PC-9 (cell line): ENCODE results near the gene CPE. TPM values are rescaled to one million over a fixed set of nuclear protein-coding genes. Genes with fewer than 3 reads are reported as not detected.

Source experiments
- BruUV-seq: library from RNA; stranded (reverse); fragments of 400-500 nt; replicated peaks from 2 replicates; lab custom pipeline; 2021; lab: Mats Ljungman, UMichigan
- CTCF ChIA-PET: fragments of 300-600 bp; sonication (Branson Sonifier 250); formaldehyde crosslinking; loops from one replicate; lab custom pipeline; 2022; ENCODE audit warnings: antibody characterized with exemption; lab: Charles Lee
- POLR2A ChIA-PET: fragments of 300-600 bp; sonication (Branson Sonifier 250); formaldehyde crosslinking; loops from one replicate; lab custom pipeline; 2022; ENCODE audit warnings: antibody characterized with exemption; ENCODE audit not compliant: unreplicated experiment; lab: Charles Lee
- DNase-seq, 2 experiments: peaks; one replicate each; pipeline versions ENCODE4 v3.0.0 to v3.0.0-alpha.2; 2015 to 2022; ENCODE audit warnings: mixed read lengths in 1 of 2
- H2AFZ ChIP-seq: fragments of 200-600 bp; sonication (generic); 2 replicates; pipeline ENCODE4 v1.8.1; 2017; ENCODE audit warnings: antibody characterized with exemption
- H3F3A ChIP-seq: fragments of 200-600 bp; sonication (generic); 2 replicates; pipeline ENCODE4 v1.8.1; 2017; ENCODE audit warnings: antibody characterized with exemption, mild to moderate bottlenecking, low read depth; ENCODE audit not compliant: insufficient read depth
- H3K27ac ChIP-seq: fragments of 200-600 bp; sonication (generic); 2 replicates; pipeline ENCODE4 v1.6.1; 2016; ENCODE audit warnings: mixed run types
- H3K27me3 ChIP-seq: fragments of 200-600 bp; sonication (generic); 2 replicates; pipeline ENCODE4 v1.6.1; 2016; ENCODE audit warnings: low read depth, mixed run types; ENCODE audit not compliant: insufficient read depth
- H3K36me3 ChIP-seq: fragments of 200-600 bp; sonication (generic); 2 replicates; pipeline ENCODE4 v1.6.1; 2016; ENCODE audit warnings: low read depth, mixed run types
- H3K4me1 ChIP-seq: fragments of 200-600 bp; sonication (generic); replicated peaks from 2 replicates; pipeline ENCODE4 v1.6.1; 2016; ENCODE audit warnings: mixed run types; ENCODE audit not compliant: insufficient read depth
- H3K4me2 ChIP-seq: fragments of 200-600 bp; sonication (generic); 2 replicates; pipeline ENCODE4 v1.6.1; 2017; ENCODE audit warnings: mixed run types
- H3K4me3 ChIP-seq: fragments of 200-600 bp; sonication (generic); 2 replicates; pipeline ENCODE4 v1.6.1; 2016; ENCODE audit warnings: mixed run types
- H3K79me2 ChIP-seq: fragments of 200-600 bp; sonication (generic); 2 replicates; pipeline ENCODE4 v1.6.1; 2017; ENCODE audit warnings: low read depth, mixed run types
- H3K9me2 ChIP-seq: fragments of 200-600 bp; sonication (generic); 2 replicates; pipeline ENCODE4 v1.8.1; 2017; ENCODE audit warnings: mild to moderate bottlenecking; ENCODE audit not compliant: insufficient read depth
- H3K9me3 ChIP-seq: fragments of 200-600 bp; sonication (generic); 2 replicates; pipeline ENCODE4 v1.8.1; 2016; ENCODE audit warnings: low read depth; ENCODE audit not compliant: insufficient read depth
- H4K20me1 ChIP-seq: fragments of 200-600 bp; sonication (generic); 2 replicates; pipeline ENCODE4 v1.8.1; 2017; ENCODE audit not compliant: insufficient read depth
- EZH2 ChIP-seq: fragments of 200-600 bp; sonication (generic); IDR thresholded peaks from 2 replicates; pipeline ENCODE4 v1.8.0; 2017; ENCODE audit warnings: antibody characterized with exemption, low read depth
- intact Hi-C: fragments of 100-400 bp; cut with micrococcal nuclease; formaldehyde crosslinking; loops from one replicate; pipeline ENCODE4 v1.10.0; 2022; ENCODE audit not compliant: unreplicated experiment
- total RNA-seq: library from RNA; stranded (reverse); gene quantifications from 2 replicates; pipeline ENCODE4 v1.2.3, GENCODE V29; 2021
- TF ChIP-seq, protein P1 (sequence below): fragments of 200-600 bp; sonication (generic); conservative IDR thresholded peaks from 2 replicates; pipeline ENCODE4 v1.6.1; 2017; ENCODE audit warnings: mixed run types, antibody characterized with exemption, mild to moderate bottlenecking, moderate library complexity

The CPE gene
- total RNA-seq, 1 experiment from 2014 or later: 1.3 TPM

DNA sequence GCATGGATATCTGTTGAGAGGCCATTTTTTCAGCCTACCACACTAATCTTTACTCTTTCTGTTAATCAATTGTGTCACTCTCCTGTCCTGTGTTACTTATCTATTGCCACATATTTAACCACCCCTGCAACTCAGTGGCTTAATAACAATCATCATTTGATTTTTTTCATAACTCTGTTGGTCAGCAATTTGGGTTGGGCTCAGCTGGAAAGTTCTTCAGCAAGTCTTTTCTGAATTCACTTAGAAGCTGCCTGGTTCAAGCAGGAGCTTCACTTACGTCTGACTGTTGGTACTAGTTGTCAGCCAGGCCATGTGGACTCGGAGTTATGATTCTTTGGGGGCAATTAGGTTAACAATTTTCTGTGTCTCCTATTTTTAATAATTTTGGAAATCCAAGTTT lies 50.1 kb downstream of the CPE start:
- Histone ChIP-seq H3F3A (no peaks in the 10 kb centered on the region), H3K27ac (no peak overlapping the region), H4K20me1 (no peaks in the 10 kb centered on the region), H3K79me2 (no peaks in the 10 kb centered on the region), H3K36me3 (no peaks in the 10 kb centered on the region), H2AFZ (no peak overlapping the region), H3K4me2 (no peak overlapping the region), H3K9me2 (no peaks in the 10 kb centered on the region), H3K27me3 (no peaks in the 10 kb centered on the region), H3K9me3 (no peaks in the 10 kb centered on the region), H3K4me1 (no peaks in the 10 kb centered on the region), H3K4me3 (no peak overlapping the region)
- no peak for DNase-seq
- no TSS peak for BruUV-seq
- intact Hi-C loops: no loop called here
- TF ChIP-seq EZH2: no peak
- TF ChIP-seq, protein P1, sequence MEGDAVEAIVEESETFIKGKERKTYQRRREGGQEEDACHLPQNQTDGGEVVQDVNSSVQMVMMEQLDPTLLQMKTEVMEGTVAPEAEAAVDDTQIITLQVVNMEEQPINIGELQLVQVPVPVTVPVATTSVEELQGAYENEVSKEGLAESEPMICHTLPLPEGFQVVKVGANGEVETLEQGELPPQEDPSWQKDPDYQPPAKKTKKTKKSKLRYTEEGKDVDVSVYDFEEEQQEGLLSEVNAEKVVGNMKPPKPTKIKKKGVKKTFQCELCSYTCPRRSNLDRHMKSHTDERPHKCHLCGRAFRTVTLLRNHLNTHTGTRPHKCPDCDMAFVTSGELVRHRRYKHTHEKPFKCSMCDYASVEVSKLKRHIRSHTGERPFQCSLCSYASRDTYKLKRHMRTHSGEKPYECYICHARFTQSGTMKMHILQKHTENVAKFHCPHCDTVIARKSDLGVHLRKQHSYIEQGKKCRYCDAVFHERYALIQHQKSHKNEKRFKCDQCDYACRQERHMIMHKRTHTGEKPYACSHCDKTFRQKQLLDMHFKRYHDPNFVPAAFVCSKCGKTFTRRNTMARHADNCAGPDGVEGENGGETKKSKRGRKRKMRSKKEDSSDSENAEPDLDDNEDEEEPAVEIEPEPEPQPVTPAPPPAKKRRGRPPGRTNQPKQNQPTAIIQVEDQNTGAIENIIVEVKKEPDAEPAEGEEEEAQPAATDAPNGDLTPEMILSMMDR: no peak
- ChIA-PET POLR2A (no interaction called here), CTCF (no interaction called here)

DNA sequence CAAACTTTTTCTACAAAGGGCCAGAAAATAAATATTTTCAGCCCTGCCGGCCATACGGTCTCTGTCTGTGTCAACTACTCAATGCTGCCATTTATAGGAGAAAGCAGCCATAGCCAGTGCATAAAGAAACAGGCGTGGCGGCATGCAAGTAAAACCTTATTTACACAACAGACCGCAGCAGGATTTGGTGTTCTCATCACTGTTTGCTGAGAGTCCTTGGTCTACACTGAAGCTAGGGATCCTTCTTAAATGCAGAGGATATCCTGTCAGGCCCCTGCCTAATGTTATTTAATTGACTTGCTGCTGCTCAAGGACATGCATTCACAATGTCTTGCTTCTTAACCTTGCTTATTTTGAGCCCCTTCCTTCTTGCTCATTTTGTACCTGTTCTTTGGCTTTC lies 54.7 kb downstream of the CPE start:
- BruUV-seq: no TSS peak
- Histone ChIP-seq H3K79me2 (no peaks in the 10 kb centered on the region), H4K20me1 (no peaks in the 10 kb centered on the region), H3K9me2 (no peaks in the 10 kb centered on the region), H3K27me3 (peaks cover 3% of the 10 kb centered on the region; the same call in 1 of the 2 replicates), H3K4me1 (no peaks in the 10 kb centered on the region), H3K9me3 (no peaks in the 10 kb centered on the region), H3K4me2 (no peak overlapping the region), H2AFZ (no peak overlapping the region), H3F3A (no peaks in the 10 kb centered on the region), H3K4me3 (no peak overlapping the region), H3K27ac (no peak overlapping the region), H3K36me3 (no peaks in the 10 kb centered on the region)
- CTCF ChIA-PET: no interaction called here
- TF ChIP-seq EZH2: no peak
- TF ChIP-seq, protein P1: no peak
- intact Hi-C loops: no loop called here
- DNase-seq: peak in 1 of 2 experiments; percentile 2
- POLR2A ChIA-PET: no interaction called here

DNA sequence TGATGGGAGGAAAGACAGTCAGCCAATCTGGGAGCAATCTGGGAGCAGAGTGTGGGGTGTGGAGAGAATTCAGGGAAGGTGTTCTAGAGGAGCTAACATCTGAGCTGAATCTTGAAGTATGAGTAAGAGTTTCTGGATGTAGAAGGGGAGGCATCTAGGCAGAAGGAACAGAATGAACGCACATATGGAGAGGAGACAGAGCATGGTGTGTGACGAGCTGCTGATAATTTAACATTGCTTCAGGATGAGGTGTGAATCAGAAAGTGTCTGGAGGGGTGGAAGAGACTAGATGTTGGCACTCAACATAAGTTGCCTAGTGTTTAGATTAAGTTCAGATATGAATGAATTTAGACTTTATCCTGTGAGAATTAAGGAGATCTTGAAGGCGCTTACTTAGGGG lies 58.9 kb downstream of the CPE start:
- no TSS peak for BruUV-seq

More for the DNA sequence above, 58.9 kb downstream of the CPE start:
- POLR2A ChIA-PET: no interaction called here
- intact Hi-C loops: no loop called here
- CTCF ChIA-PET: no interaction called here
- no peak overlapping the region for H2AFZ ChIP-seq
- no peaks in the 10 kb centered on the region for H4K20me1 ChIP-seq
- H3F3A ChIP-seq: peaks cover 12% of the 10 kb centered on the region
- H3K27ac ChIP-seq: no peak overlapping the region
- TF ChIP-seq, protein P1: no peak
- TF ChIP-seq EZH2: no peak
- H3K4me3 ChIP-seq: no peak overlapping the region
- H3K9me3 ChIP-seq: no peaks in the 10 kb centered on the region
- no peaks in the 10 kb centered on the region for H3K79me2 ChIP-seq
- H3K27me3 ChIP-seq: peaks cover 3% of the 10 kb centered on the region; the same call in 1 of the 2 replicates
- no peak overlapping the region for H3K4me2 ChIP-seq
- no peak for DNase-seq
- peaks cover 26% of the 10 kb centered on the region for H3K4me1 ChIP-seq
- no peaks in the 10 kb centered on the region for H3K9me2 ChIP-seq
- no peaks in the 10 kb centered on the region for H3K36me3 ChIP-seq
